Neural cell (in vitro differentiated cells): ENCODE results near the gene PAOX.

Experiments
- CTCF ChIP-seq: fragments of 450-650 bp; IDR thresholded peaks from 2 replicates; pipeline ENCODE4 v1.5.1; 2014; ENCODE audit warnings: antibody characterized with exemption, mild to moderate bottlenecking, moderate library complexity; ENCODE audit not compliant: poor library complexity, severe bottlenecking
- EP300 ChIP-seq: fragments of 450-650 bp; conservative IDR thresholded peaks from 2 replicates; pipeline ENCODE4 v1.6.1; 2014; ENCODE audit warnings: antibody characterized with exemption, mild to moderate bottlenecking, moderate library complexity; ENCODE audit not compliant: poor library complexity, severe bottlenecking
- EZH2 ChIP-seq: fragments of 200-600, 300-800 bp; shearing (Covaris generic), sonication (generic); IDR thresholded peaks from 2 replicates; pipeline ENCODE4 v1.6.1; 2014; ENCODE audit warnings: antibody characterized with exemption, low read length, borderline replicate concordance, mild to moderate bottlenecking; ENCODE audit not compliant: insufficient read depth, poor library complexity, severe bottlenecking
- MXI1 ChIP-seq: fragments of 450-650 bp; conservative IDR thresholded peaks from 2 replicates; pipeline ENCODE4 v1.6.1; 2014; ENCODE audit warnings: antibody characterized with exemption, mild to moderate bottlenecking; ENCODE audit not compliant: poor library complexity, severe bottlenecking
- POLR2AphosphoS5 ChIP-seq: IDR thresholded peaks from 2 replicates; pipeline ENCODE4 v1.6.1; 2012
- SMC3 ChIP-seq: fragments of 450-650 bp; conservative IDR thresholded peaks from 2 replicates; pipeline ENCODE4 v1.6.1; 2014; ENCODE audit warnings: antibody characterized with exemption, mild to moderate bottlenecking, moderate library complexity; ENCODE audit not compliant: poor library complexity
- TAF1 ChIP-seq: IDR thresholded peaks from 2 replicates; pipeline ENCODE4 v1.6.1; 2012; ENCODE audit warnings: low read depth

GRCh38 chr10:133393401-133394063 is 14.5 kb downstream of the PAOX start:
- no peak for TF ChIP-seq CTCF
- TF ChIP-seq EZH2 = no peak
- TF ChIP-seq POLR2AphosphoS5 = no peak
- no peak for TF ChIP-seq TAF1
- TF ChIP-seq EP300 = no peak
- TF ChIP-seq MXI1 = no peak
- no peak for TF ChIP-seq SMC3
